ENCODE results near the gene CTNNB1. TPM values are rescaled to one million over a fixed set of nuclear protein-coding genes. Genes with fewer than 3 reads are reported as not detected.

CTNNB1 gene
- total RNA-seq, 4 donors from 2014 or later: 290 to 527 (median 414) TPM

GRCh38 chr3:41224120-41224806 lies 25.0 kb downstream of the CTNNB1 start:
- DNase-seq: no peak
- in situ Hi-C loops (cut with MboI; ENCODE audit: low pct_ligation_motif_present in 1 of 4, low pct_unique_long_range_greater_than_20kb in 1 of 4, low sequenced_read_pairs in 3 of 4) (loop anchor here in 3 of 4 donors (10.0 to 25.0 kb wide), 2 partner anchors 637 to 639 kb away; no protein-coding TSS in a partner anchor), intact Hi-C loops (cut with DNase I; ENCODE audit: low total_unique reads) (no loop called here)
- WGBS, 2 donors (ENCODE audit: low coverage in 1 of 2): 82 to 92% methylated on average over 3 of the region's 3 CpGs
- H3K4me1 ChIP-seq: peaks cover 9 to 48% (median 30%) of the 10 kb centered on the region in 4 donors
- TF ChIP-seq CTCF (IDR thresholded peaks at IDR 0.05) (no peak), POLR2AphosphoS5 (IDR thresholded peaks at IDR 0.05) (peak in 1 of 3 donors; percentile 29), EP300 (IDR thresholded peaks at IDR 0.05; ENCODE audit: low read depth) (no peak), POLR2A (IDR thresholded peaks at IDR 0.05) (no peak)
- no peak overlapping the region for H3K4me3 ChIP-seq
- H3K27me3 ChIP-seq: no peaks in the 10 kb centered on the region
- peaks cover 0 to 53% (median 21%) of the 10 kb centered on the region in 4 donors for H3K36me3 ChIP-seq
- H3K27ac ChIP-seq: peak overlapping the region in 2 of 4 donors; percentile 4 to 5
- H3K9me3 ChIP-seq: no peaks in the 10 kb centered on the region

- no peaks in the 10 kb centered on the region for H3K9me3 ChIP-seq
- no peaks in the 10 kb centered on the region for H3K4me1 ChIP-seq
- peaks cover 0 to 89% (median 40%) of the 10 kb centered on the region in 4 donors for H3K36me3 ChIP-seq
- in situ Hi-C loops (cut with MboI; ENCODE audit: low pct_ligation_motif_present in 1 of 4, low pct_unique_long_range_greater_than_20kb in 1 of 4, low sequenced_read_pairs in 3 of 4): no loop called here
- TF ChIP-seq POLR2AphosphoS5 (IDR thresholded peaks at IDR 0.05): no peak
- WGBS, 2 donors (ENCODE audit: low coverage in 1 of 2): 58 to 75% methylated on average over 6 of the region's 6 CpGs
- H3K27me3 ChIP-seq: no peaks in the 10 kb centered on the region
- no peak overlapping the region for H3K27ac ChIP-seq
- no peak overlapping the region for H3K4me3 ChIP-seq
- no peak for DNase-seq
- intact Hi-C loops (cut with DNase I; ENCODE audit: low total_unique reads): no loop called here
Observed at GRCh38 chr3:41234823-41235721, 35.8 kb downstream of the CTNNB1 start.

GRCh38 chr3:41236228-41236627 lies 36.9 kb downstream of the CTNNB1 start:
- 94 to 100% methylated on average over 2 of the region's 2 CpGs for WGBS, 2 donors (ENCODE audit: low coverage in 1 of 2)
- H3K36me3 ChIP-seq: peaks cover 0 to 90% (median 39%) of the 10 kb centered on the region in 4 donors
- no peak overlapping the region for H3K27ac ChIP-seq
- in situ Hi-C loops (cut with MboI; ENCODE audit: low pct_ligation_motif_present in 1 of 4, low pct_unique_long_range_greater_than_20kb in 1 of 4, low sequenced_read_pairs in 3 of 4): no loop called here
- no peak for TF ChIP-seq POLR2AphosphoS5 (IDR thresholded peaks at IDR 0.05)
- no peak for TF ChIP-seq EP300 (IDR thresholded peaks at IDR 0.05; ENCODE audit: low read depth)
- TF ChIP-seq POLR2A (IDR thresholded peaks at IDR 0.05): no peak
- no peak for TF ChIP-seq CTCF (IDR thresholded peaks at IDR 0.05)
- no peaks in the 10 kb centered on the region for H3K9me3 ChIP-seq
- no peaks in the 10 kb centered on the region for H3K27me3 ChIP-seq
- intact Hi-C loops (cut with DNase I; ENCODE audit: low total_unique reads): no loop called here
- no peaks in the 10 kb centered on the region for H3K4me1 ChIP-seq
- no peak for DNase-seq
- H3K4me3 ChIP-seq: no peak overlapping the region

GRCh38 chr3:41237907-41238306 lies 38.6 kb downstream of the CTNNB1 start:
- WGBS, 2 donors (ENCODE audit: low coverage in 1 of 2): 89 to 93% methylated on average over 3 of the region's 3 CpGs
- no peak for TF ChIP-seq POLR2AphosphoS5 (IDR thresholded peaks at IDR 0.05)
- TF ChIP-seq EP300 (IDR thresholded peaks at IDR 0.05; ENCODE audit: low read depth): no peak
- no peaks in the 10 kb centered on the region for H3K4me1 ChIP-seq
- no peak overlapping the region for H3K27ac ChIP-seq
- peaks cover 0 to 81% (median 37%) of the 10 kb centered on the region in 4 donors for H3K36me3 ChIP-seq
- H3K4me3 ChIP-seq: no peak overlapping the region
- no peaks in the 10 kb centered on the region for H3K9me3 ChIP-seq
- H3K27me3 ChIP-seq: no peaks in the 10 kb centered on the region
- in situ Hi-C loops (cut with MboI; ENCODE audit: low pct_ligation_motif_present in 1 of 4, low pct_unique_long_range_greater_than_20kb in 1 of 4, low sequenced_read_pairs in 3 of 4) (no loop called here), intact Hi-C loops (cut with DNase I; ENCODE audit: low total_unique reads) (no loop called here)
- no peak for DNase-seq

GRCh38 chr3:41239587-41239986 lies 40.3 kb downstream of the CTNNB1 start:
- WGBS, 2 donors (ENCODE audit: low coverage in 1 of 2): 43 to 62% methylated on average over 1 to 2 of the region's 2 CpGs
- H3K36me3 ChIP-seq: peaks cover 0 to 66% (median 29%) of the 10 kb centered on the region in 4 donors
- intact Hi-C loops (cut with DNase I; ENCODE audit: low total_unique reads): no loop called here
- DNase-seq: no peak
- no peaks in the 10 kb centered on the region for H3K4me1 ChIP-seq
- H3K9me3 ChIP-seq: no peaks in the 10 kb centered on the region
- no peaks in the 10 kb centered on the region for H3K27me3 ChIP-seq
- H3K4me3 ChIP-seq: no peak overlapping the region
- no peak overlapping the region for H3K27ac ChIP-seq
- no peak for TF ChIP-seq CTCF (IDR thresholded peaks at IDR 0.05)
- TF ChIP-seq POLR2A (IDR thresholded peaks at IDR 0.05): no peak
- TF ChIP-seq EP300 (IDR thresholded peaks at IDR 0.05; ENCODE audit: low read depth): no peak
- TF ChIP-seq POLR2AphosphoS5 (IDR thresholded peaks at IDR 0.05): no peak
- in situ Hi-C loops (cut with MboI; ENCODE audit: low pct_ligation_motif_present in 1 of 4, low pct_unique_long_range_greater_than_20kb in 1 of 4, low sequenced_read_pairs in 3 of 4): no loop called here

Data from transverse colon (tissue), 4 donors.